ENCODE measurements around the gene LMNB1. TPM values are rescaled to one million over a fixed set of nuclear protein-coding genes. Genes with fewer than 3 reads are reported as not detected.
A peak's percentile ranks its signal among the peaks of the same experiment; 100 is the strongest.
"Not testable (repeated sequence)": the region's sequence is repeated elsewhere in the genome, so short reads cannot be mapped to it uniquely, and the experiment has no call there.

LMNB1 gene
- total RNA-seq, 2 donors from 2014 or later, result 1.3 to 2.0 TPM

DNA sequence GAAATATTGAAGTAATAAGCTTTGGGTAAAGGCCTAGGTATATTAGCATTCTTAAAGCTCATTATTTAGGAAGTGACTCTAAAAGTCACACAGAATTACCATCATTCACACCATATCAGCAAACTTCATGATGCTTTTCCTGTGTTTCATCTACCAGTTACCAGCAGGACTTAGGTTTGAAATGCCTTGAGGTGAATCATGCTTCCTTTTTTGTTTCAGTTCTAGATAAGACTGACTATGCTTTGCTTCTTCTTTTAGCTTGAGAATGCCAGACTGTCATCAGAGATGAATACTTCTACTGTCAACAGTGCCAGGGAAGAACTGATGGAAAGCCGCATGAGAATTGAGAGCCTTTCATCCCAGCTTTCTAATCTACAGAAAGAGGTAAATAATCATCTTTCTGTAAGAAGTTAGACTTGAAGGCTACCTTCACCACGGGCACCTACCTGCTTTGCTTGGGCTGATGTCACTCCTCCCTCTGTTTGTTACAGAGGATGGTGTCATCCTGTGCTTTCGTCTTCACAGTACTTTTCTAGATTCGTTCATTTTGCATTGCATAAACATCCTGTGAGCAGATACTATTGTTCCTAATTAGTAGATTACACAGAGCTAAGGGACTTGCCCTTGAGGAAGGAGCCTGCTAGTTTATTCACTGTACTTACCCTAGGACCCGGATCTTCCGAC is 34.7 kb downstream of the LMNB1 start:
- no peak overlapping the region for H3K4me3 ChIP-seq
- peaks cover 0 to 3% of the 10 kb centered on the region in 2 donors for H3K36me3 ChIP-seq (replicated peaks in 1 of 2; ENCODE audit: insufficient read depth in 1 of 2, low read depth in 2 of 2)
- ATAC-seq (no peak), DNase-seq (no peak)
- H3K27me3 ChIP-seq, result no peaks in the 10 kb centered on the region
- TF ChIP-seq, protein P1, sequence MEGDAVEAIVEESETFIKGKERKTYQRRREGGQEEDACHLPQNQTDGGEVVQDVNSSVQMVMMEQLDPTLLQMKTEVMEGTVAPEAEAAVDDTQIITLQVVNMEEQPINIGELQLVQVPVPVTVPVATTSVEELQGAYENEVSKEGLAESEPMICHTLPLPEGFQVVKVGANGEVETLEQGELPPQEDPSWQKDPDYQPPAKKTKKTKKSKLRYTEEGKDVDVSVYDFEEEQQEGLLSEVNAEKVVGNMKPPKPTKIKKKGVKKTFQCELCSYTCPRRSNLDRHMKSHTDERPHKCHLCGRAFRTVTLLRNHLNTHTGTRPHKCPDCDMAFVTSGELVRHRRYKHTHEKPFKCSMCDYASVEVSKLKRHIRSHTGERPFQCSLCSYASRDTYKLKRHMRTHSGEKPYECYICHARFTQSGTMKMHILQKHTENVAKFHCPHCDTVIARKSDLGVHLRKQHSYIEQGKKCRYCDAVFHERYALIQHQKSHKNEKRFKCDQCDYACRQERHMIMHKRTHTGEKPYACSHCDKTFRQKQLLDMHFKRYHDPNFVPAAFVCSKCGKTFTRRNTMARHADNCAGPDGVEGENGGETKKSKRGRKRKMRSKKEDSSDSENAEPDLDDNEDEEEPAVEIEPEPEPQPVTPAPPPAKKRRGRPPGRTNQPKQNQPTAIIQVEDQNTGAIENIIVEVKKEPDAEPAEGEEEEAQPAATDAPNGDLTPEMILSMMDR (IDR thresholded peaks at IDR 0.05), result no peak
- TF ChIP-seq POLR2A (IDR thresholded peaks at IDR 0.05), result no peak
- H3K4me1 ChIP-seq, result no peaks in the 10 kb centered on the region
- WGBS, 2 donors, result 72 to 86% methylated on average over 6 of the region's 6 CpGs
- no peaks in the 10 kb centered on the region for H3K9me3 ChIP-seq
- H3K27ac ChIP-seq, result peak overlapping the region in 1 of 4 donors; percentile 25
- intact Hi-C loops (cut with DNase I), result no loop called here

DNA sequence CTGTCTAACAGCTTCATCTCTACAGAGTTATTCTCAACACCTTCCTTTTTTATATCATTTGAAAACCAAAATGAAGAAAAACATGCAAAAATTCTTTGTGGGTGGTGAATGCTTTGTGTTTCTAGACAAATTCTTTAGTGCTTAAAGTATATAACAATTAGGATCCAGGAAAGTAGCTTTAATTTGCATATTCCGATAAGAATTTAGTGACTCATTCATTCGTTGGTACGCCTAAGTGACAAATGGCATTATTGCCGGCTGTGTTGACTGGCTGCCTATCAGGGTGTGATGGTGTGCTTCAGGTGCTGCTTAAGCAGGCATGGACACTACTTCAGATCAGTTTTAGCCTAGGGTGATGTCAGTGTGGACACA is 35.2 kb downstream of the LMNB1 start:
- Histone ChIP-seq H3K36me3 (replicated peaks in 1 of 2; ENCODE audit: insufficient read depth in 1 of 2, low read depth in 2 of 2) (peaks cover 0 to 3% of the 10 kb centered on the region in 2 donors), H3K4me3 (no peak overlapping the region), H3K4me1 (no peaks in the 10 kb centered on the region), H3K27ac (no peak overlapping the region), H3K27me3 (no peaks in the 10 kb centered on the region), H3K9me3 (no peaks in the 10 kb centered on the region)
- intact Hi-C loops (cut with DNase I), result no loop called here
- no peak for ATAC-seq
- TF ChIP-seq, protein P1 (IDR thresholded peaks at IDR 0.05), result no peak
- TF ChIP-seq POLR2A (IDR thresholded peaks at IDR 0.05), result no peak
- 65 to 87% methylated on average over 4 of the region's 4 CpGs for WGBS, 2 donors
- no peak for DNase-seq

DNA sequence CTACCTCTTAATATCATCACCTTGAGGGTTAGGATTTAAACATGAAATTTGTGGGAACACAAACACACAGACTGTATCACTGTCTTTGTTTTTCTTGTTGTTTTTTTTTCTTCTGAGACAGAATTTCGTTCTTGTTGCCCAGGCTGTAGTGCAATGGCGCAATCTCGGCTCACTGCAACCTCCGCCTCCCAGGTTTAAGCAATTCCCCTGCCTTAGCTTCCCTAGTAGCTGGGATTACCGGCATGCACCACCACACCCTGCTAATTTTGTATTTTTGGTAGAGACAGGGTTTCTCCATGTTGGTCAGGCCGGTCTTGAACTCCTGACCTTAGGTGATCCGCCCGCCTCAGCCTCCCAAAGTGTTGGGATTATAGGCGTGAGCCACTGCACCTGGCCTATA is 36.9 kb downstream of the LMNB1 start:
- WGBS, 2 donors, result 70 to 93% methylated on average over 9 of the region's 9 CpGs
- H3K9me3 ChIP-seq; ATAC-seq; H3K27ac ChIP-seq; H3K36me3 ChIP-seq (replicated peaks in 1 of 2; ENCODE audit: insufficient read depth in 1 of 2, low read depth in 2 of 2); H3K4me3 ChIP-seq; intact Hi-C loops (cut with DNase I); DNase-seq; H3K27me3 ChIP-seq; H3K4me1 ChIP-seq: not testable (repeated sequence)

DNA sequence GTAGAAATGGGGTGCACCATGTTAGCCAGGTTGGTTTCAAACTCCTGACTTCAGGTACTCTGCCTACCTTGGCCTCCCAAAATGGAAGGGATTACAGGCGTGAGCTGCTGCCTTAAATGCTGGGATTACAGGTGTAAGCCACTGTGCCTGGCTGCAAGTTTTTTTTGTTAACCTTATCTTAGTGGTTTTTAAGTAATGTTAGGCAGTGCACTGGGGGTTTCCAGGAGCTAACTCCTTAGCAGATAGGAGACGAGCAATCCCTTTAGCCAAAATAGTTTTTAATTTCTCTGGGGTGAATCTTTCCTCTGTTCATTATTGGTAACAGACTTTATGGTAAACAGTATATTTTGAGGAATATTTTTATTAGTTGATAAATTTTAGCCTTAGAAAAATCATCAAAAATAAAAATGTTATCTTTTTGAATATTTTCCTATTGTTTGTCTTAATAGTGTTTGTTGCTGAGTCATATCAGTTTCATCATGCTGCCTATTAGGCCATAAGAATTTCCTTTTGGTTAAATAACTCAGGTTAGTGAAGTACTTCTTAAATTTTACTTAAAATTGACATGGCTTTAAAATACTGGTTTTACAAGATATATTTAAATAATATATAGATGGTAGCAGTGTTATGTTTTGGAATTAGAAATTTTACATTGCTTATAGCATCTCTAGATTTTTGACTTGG is 37.9 kb downstream of the LMNB1 start:
- H3K27me3 ChIP-seq, result no peaks in the 10 kb centered on the region
- no peak for DNase-seq
- no peak for ATAC-seq
- H3K9me3 ChIP-seq, result no peaks in the 10 kb centered on the region
- no peak for TF ChIP-seq POLR2A (IDR thresholded peaks at IDR 0.05)
- TF ChIP-seq, protein P1 (IDR thresholded peaks at IDR 0.05), result no peak
- no peaks in the 10 kb centered on the region for H3K4me1 ChIP-seq
- intact Hi-C loops (cut with DNase I), result no loop called here
- WGBS, 2 donors, result 93% methylated on average over 2 of the region's 2 CpGs
- peaks cover 0 to 3% of the 10 kb centered on the region in 2 donors for H3K36me3 ChIP-seq (replicated peaks in 1 of 2; ENCODE audit: insufficient read depth in 1 of 2, low read depth in 2 of 2)
- no peak overlapping the region for H3K27ac ChIP-seq
- H3K4me3 ChIP-seq, result no peak overlapping the region

DNA sequence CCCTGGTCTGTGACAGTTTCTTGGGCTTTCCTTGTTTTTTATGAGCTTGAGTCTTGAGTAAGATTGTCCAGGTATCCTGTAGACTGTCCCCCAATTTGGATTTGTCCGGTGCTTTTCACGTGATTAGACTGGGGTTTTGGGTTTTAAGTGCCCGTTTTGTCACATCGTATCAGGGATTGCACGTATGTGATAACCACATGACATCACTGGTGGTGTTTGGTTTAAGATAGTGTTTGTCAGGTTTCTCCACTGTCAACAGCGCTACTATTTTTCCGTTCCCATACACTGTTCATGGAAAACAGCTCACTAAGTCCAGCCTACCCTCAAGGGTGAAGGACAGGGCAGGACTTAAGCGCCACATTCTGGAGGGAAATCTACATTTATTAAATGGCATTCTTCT is 39.7 kb downstream of the LMNB1 start:
- intact Hi-C loops (cut with DNase I), result no loop called here
- DNase-seq, result no peak
- no peak for ATAC-seq
- 91 to 93% methylated on average over 8 of the region's 8 CpGs for WGBS, 2 donors
- TF ChIP-seq, protein P1 (IDR thresholded peaks at IDR 0.05), result no peak
- no peak for TF ChIP-seq POLR2A (IDR thresholded peaks at IDR 0.05)
- no peaks in the 10 kb centered on the region for H3K27me3 ChIP-seq
- no peaks in the 10 kb centered on the region for H3K4me1 ChIP-seq
- no peak overlapping the region for H3K27ac ChIP-seq
- H3K36me3 ChIP-seq (replicated peaks in 1 of 2; ENCODE audit: insufficient read depth in 1 of 2, low read depth in 2 of 2), result peaks cover 0 to 2% of the 10 kb centered on the region in 2 donors
- H3K9me3 ChIP-seq, result no peaks in the 10 kb centered on the region
- H3K4me3 ChIP-seq, result no peak overlapping the region
